Measurements from ENCODE around the gene SAE1.
"Not testable (repeated sequence)": the region's sequence is repeated elsewhere in the genome, so short reads cannot be mapped to it uniquely, and the experiment has no call there.

Gene SAE1

DNA sequence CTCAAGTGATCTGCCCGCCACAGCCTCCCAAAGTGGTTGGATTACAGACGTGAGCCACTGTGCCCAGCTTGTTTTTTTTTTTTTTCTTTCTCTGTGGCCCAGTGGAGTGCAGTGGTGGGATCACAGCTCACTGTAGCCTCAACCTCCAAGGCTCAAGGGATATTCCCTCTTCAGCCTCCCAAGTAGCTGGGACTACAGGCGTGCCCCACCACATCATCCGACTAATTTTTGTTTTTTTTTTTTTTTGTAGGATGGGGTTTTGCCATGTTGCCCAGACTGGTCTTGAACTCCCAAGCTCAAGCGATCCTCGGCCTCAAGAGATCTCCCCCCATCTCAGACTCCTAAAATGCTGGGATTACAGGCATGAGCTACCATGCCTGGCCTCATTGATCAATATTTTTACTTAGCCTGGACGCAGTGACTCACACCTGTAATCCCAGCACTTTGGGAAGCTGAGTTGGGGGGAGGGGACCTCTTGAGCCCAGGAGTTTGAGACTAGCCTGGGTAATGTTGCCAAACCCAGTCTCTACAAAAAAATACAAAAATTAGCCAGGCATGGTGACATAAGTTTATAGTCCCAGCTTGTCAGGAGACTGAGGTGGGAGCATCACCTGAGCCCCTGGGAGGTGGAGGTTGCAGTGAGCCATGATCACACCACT lies 1.7 kb downstream of the SAE1 start:
- no peak for DNase-seq

GRCh38 chr19:47133021-47133471 lies 2.4 kb downstream of the SAE1 start:
- DNase-seq = no peak

DNA sequence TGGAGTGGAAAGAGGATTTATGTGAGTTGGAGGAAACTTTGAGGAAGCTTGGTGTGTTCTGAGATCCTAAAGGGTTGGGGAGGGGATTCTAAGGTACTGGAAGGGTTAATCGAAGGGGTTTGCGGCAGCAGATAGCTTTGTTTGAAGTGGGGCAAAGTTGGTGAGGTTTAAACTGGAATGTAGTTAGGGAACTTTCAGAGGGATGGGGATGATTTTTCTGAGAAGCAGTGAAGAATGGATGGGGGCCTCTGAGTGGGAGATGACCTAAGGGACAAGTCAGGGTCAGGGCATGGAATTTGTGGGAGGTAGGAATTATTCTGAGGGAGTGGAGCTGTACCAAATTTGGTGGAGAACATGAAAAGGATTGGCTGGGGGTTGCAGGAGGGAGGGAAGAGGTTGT lies 3.9 kb downstream of the SAE1 start:
- DNase-seq = no peak

- no peak for DNase-seq
Observed at GRCh38 chr19:47135156-47135555, 4.5 kb downstream of the SAE1 start.

- not testable (repeated sequence) for DNase-seq
Observed at GRCh38 chr19:47141252-47141651, 10.6 kb downstream of the SAE1 start.

DNA sequence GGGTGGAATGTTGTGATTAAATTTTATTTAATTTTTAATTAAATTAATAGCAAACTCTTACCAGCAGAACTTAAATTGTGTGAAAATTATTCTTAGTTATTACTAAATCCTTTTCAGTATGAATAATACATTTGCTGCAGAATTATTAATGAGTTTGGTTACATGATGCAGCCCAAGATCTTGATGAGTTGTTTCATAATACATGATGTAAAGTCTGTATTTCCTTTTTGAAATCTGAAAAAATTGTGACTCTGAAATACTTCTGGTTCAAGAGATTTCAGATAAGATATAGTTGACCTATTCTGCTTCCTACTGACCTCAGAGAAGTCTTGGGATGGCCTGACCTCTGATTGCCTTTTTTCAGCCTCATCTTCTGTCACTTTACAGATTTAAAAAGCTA lies 11.1 kb downstream of the SAE1 start:
- no peak for DNase-seq

DNA sequence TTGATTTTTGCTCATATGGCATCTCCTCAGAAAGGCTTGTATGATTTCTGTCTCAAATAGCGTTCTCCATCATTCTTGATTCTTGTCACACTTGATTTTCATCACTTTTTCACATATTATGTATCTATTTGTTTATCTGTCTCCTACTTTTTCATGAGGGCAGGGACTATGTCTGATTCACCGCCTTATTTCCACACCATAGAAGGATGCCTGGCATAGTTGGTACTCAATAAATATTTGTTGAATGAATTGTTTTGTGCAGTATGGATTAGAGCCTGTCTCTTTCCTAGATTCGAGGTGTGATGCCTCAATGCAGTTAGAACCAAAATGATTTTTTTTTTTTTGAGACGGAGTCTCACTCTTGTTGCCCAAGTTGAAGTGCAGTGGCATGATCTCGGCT lies 12.1 kb downstream of the SAE1 start:
- DNase-seq = no peak

DNA sequence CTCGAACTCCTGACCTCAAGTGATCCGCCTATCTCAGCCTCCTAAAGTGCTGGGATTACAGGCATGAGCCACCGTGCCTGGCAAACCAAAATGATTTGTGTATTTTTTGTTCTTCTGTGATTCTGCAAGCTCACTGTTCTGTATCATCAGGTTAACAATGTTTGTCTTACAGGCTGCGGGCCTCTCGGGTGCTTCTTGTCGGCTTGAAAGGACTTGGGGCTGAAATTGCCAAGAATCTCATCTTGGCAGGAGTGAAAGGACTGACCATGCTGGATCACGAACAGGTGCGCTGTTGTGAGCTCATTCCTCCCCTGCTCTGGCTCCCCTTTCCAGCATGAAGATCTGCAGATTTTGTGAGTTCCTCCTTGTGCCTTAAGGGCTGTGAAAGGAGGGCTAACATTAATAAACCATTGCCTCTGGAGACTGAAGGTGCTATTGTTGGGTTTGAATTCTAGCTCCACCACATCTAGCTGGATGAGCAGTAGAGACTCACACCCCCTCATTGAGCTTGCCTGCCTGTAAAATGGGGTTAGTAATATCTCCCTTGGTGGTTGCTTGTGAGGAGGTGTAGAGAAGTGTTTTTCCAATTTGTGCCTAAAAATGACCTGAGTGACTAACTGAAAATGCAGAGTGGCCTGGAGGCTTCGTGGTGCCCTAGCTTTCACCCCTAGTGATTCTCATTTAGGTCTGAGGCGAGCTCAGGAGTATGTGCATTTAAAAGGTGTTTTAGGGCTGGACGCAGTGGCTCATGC lies 12.9 kb downstream of the SAE1 start:
- no peak for DNase-seq

GRCh38 chr19:47144630-47145029 lies 14.0 kb downstream of the SAE1 start:
- no peak for DNase-seq

GRCh38 chr19:47145639-47146486 lies 15.2 kb downstream of the SAE1 start:
- DNase-seq = no peak

- no peak for DNase-seq
Observed at GRCh38 chr19:47146920-47147319, 16.3 kb downstream of the SAE1 start.

DNA sequence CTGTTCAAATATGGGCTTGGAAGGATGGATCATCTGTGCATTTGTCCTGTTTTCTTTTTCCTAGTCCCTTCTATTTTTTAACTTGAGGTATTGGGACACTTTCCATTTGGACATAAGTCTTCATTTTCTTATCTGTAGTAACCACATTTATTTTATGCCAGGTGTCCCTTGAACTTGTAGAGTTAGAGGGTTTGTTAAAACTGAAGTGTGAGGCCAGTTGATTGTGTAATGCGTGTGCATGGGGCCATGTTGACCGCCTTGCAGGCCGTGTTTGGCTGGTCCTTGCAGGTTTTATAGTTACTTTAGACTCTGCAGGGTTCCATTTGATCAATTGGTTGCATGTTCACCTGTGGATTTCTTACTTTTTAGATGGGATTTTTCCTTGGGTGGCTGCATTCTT lies 21.0 kb downstream of the SAE1 start:
- DNase-seq = no peak

DNA sequence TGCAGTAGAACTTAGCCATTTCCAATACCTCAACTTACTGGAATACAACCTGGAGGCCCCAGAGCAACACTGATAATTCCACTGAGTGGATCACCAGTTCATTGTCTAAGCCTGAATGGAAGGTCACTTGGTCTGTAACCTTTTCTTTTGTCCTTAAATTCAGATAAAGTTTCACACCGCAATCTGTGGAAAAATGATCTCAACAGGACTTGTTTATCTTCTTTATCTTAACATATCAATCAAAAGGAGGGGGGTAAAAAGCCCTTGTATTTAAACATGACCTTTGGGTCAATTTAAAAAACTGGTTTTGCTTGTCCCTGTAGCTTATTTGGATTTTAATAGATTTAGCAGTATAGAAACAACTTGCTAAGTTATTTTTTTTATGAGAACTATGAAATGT lies 21.6 kb downstream of the SAE1 start:
- DNase-seq = no peak

GRCh38 chr19:47152632-47153031 lies 22.0 kb downstream of the SAE1 start:
- no peak for DNase-seq

- DNase-seq = no peak
Observed at GRCh38 chr19:47153266-47153665, 22.6 kb downstream of the SAE1 start.

- no peak for DNase-seq
Observed at GRCh38 chr19:47155148-47155547, 24.5 kb downstream of the SAE1 start.

DNA sequence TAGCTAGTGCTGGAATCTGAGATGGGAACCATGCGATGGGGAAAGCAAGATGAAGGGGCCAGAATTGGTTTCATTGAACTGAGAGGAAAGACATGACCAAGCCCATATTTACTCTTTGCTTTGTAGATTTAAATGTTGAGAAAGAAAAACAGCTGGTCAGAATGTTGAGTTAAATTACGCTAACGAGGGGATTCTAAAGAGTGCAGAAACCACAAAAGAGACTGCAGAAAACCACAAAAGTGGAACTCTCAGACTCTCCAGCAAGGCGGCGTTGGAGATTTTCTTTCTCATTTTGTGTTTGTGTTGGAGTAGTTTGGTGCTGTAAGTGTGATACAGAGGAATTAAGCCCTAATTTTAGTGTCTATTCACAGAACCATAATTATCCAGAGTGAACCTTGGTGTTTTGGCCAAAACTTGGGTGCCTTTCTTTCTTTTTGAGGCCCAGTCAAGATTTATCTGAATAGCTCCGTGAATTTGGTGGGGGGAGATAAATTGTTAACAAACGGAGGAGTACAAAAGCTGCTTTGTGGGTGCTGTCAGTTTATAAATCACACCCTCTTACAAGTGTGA lies 26.3 kb downstream of the SAE1 start:
- DNase-seq = peak; percentile 57

- DNase-seq = peak; percentile 50
Observed at GRCh38 chr19:47157431-47158321, 27.0 kb downstream of the SAE1 start.

GRCh38 chr19:47158367-47158791 lies 27.7 kb downstream of the SAE1 start:
- DNase-seq = no peak

DNA sequence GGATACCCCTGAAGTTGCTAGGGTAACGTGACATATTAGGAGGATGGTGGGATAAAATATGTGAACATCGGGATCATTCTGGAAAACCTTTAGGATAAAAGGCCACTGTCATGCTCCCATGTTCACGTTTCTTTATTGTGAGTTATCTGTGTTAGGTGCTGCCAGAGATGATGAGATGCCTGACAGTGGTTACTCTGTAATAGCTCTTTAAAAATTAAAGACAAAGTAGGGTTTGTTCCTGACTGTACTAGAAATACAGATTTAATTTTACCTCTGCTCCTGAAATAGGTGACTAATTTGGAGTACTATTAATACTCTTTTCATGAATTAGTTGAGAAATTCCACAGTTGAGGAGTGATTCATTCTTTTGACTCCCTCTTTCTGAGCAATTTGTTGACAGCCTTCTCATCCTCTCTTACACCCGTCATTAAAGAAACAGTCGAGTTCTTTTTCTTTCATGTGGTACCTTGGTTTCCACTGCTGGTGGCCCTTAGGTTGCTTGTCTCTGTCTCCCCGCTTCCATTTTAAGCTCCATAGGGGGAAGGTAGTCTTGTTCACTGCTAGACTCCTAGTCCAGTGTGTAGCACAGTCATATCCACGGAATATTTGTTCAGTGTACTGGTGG lies 28.4 kb downstream of the SAE1 start:
- DNase-seq = no peak

DNA sequence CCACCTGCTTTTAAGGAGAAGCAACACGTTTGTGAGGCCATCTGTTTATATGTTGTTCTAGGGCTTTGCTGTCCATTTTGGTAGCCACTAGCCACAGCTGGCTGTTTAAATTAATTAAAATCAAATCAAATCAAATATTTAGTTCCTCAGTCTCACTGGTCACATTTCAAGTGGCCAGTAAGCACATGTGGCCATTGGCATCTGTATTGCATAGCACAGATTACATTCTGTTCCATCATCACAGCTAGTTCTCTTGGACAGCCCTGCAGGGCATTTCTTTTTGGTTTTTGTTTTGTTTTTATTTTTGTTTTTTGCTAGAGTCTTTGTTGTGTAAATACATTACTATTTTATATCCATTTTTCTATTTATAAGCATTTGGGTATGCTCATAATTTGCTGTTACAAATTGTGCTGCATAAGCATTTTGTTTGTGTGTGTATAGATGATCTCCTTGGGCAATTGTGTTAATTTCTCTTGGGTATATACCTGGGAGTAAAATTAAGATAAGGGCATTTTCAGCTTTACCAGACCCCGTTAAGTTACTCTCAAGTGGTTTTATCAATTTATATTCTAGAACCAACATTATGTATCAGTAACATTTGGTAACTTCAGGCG lies 31.3 kb downstream of the SAE1 start:
- no peak for DNase-seq
